Measurements from ENCODE around the gene SORCS1.

Gene SORCS1

GRCh38 chr10:106949680-106950478, 214.6 kb downstream of the SORCS1 start:
- H3K4me3 ChIP-seq (ENCODE audit: low read length) = no peak overlapping the region
- H3K4me2 ChIP-seq (ENCODE audit: low read length) = no peak overlapping the region
- no peaks in the 10 kb centered on the region for H4K20me1 ChIP-seq (ENCODE audit: control insufficient read depth, insufficient read depth, low read depth, low read length)

GRCh38 chr10:106947643-106948042, 216.9 kb downstream of the SORCS1 start:
- Histone ChIP-seq H3K4me1 (ENCODE audit: control insufficient read depth, low read length) (no peaks in the 10 kb centered on the region), H4K20me1 (ENCODE audit: control insufficient read depth, insufficient read depth, low read depth, low read length) (no peaks in the 10 kb centered on the region), H3K9me3 (ENCODE audit: control insufficient read depth, insufficient read depth, low read length) (no peaks in the 10 kb centered on the region), H3K9me2 (replicated peaks; ENCODE audit: control insufficient read depth, low read length) (no peaks in the 10 kb centered on the region), H3K4me2 (ENCODE audit: low read length) (no peak overlapping the region), H3F3A (ENCODE audit: control insufficient read depth, insufficient read depth) (no peaks in the 10 kb centered on the region), H3K27me3 (ENCODE audit: control insufficient read depth, low read length) (no peaks in the 10 kb centered on the region), H3K36me3 (ENCODE audit: control insufficient read depth, low read length) (no peaks in the 10 kb centered on the region), H3K79me2 (ENCODE audit: control insufficient read depth, low read length) (no peaks in the 10 kb centered on the region), H3K27ac (ENCODE audit: low read depth, low read length) (no peak overlapping the region), H3K4me3 (ENCODE audit: low read length) (no peak overlapping the region)
- TF ChIP-seq CTCF (IDR thresholded peaks at IDR 0.05; ENCODE audit: low read depth, low read length, poor library complexity, severe bottlenecking) = no peak
- no peak for TF ChIP-seq EZH2phosphoT487 (IDR thresholded peaks at IDR 0.05; ENCODE audit: borderline replicate concordance, low read length)

More at GRCh38 chr10:106949680-106950478, 214.6 kb downstream of the SORCS1 start:
- no peaks in the 10 kb centered on the region for H3K4me1 ChIP-seq (ENCODE audit: control insufficient read depth, low read length)
- H3K36me3 ChIP-seq (ENCODE audit: control insufficient read depth, low read length) = no peaks in the 10 kb centered on the region
- no peaks in the 10 kb centered on the region for H3K27me3 ChIP-seq (ENCODE audit: control insufficient read depth, low read length)
- no peaks in the 10 kb centered on the region for H3K9me3 ChIP-seq (ENCODE audit: control insufficient read depth, insufficient read depth, low read length)
- H3K9me2 ChIP-seq (replicated peaks; ENCODE audit: control insufficient read depth, low read length) = no peaks in the 10 kb centered on the region
- H3K79me2 ChIP-seq (ENCODE audit: control insufficient read depth, low read length) = no peaks in the 10 kb centered on the region
- no peak overlapping the region for H3K27ac ChIP-seq (ENCODE audit: low read depth, low read length)
- H3F3A ChIP-seq (ENCODE audit: control insufficient read depth, insufficient read depth) = no peaks in the 10 kb centered on the region
- no peak for TF ChIP-seq CTCF (IDR thresholded peaks at IDR 0.05; ENCODE audit: low read depth, low read length, poor library complexity, severe bottlenecking)
- no peak for TF ChIP-seq EZH2phosphoT487 (IDR thresholded peaks at IDR 0.05; ENCODE audit: borderline replicate concordance, low read length)

- H3K9me2 ChIP-seq (replicated peaks; ENCODE audit: control insufficient read depth, low read length) = no peaks in the 10 kb centered on the region
- no peaks in the 10 kb centered on the region for H3K27me3 ChIP-seq (ENCODE audit: control insufficient read depth, low read length)
- no peaks in the 10 kb centered on the region for H3F3A ChIP-seq (ENCODE audit: control insufficient read depth, insufficient read depth)
- no peak overlapping the region for H3K4me3 ChIP-seq (ENCODE audit: low read length)
- no peaks in the 10 kb centered on the region for H3K79me2 ChIP-seq (ENCODE audit: control insufficient read depth, low read length)
- H3K36me3 ChIP-seq (ENCODE audit: control insufficient read depth, low read length) = no peaks in the 10 kb centered on the region
- H3K4me1 ChIP-seq (ENCODE audit: control insufficient read depth, low read length) = no peaks in the 10 kb centered on the region
- no peaks in the 10 kb centered on the region for H4K20me1 ChIP-seq (ENCODE audit: control insufficient read depth, insufficient read depth, low read depth, low read length)
- H3K4me2 ChIP-seq (ENCODE audit: low read length) = no peak overlapping the region
- no peak for TF ChIP-seq CTCF (IDR thresholded peaks at IDR 0.05; ENCODE audit: low read depth, low read length, poor library complexity, severe bottlenecking)
- TF ChIP-seq EZH2phosphoT487 (IDR thresholded peaks at IDR 0.05; ENCODE audit: borderline replicate concordance, low read length) = no peak
- no peak overlapping the region for H3K27ac ChIP-seq (ENCODE audit: low read depth, low read length)
- no peaks in the 10 kb centered on the region for H3K9me3 ChIP-seq (ENCODE audit: control insufficient read depth, insufficient read depth, low read length)
Observed at GRCh38 chr10:106942035-106942662, 222.4 kb downstream of the SORCS1 start.
